Epithelial cell of esophagus (primary cell): ENCODE results near the gene DLAT.

ENCODE experiments used
- DNase-seq: peaks from one replicate; pipeline ENCODE4 v3.0.0; 2010; ENCODE audit warnings: low read depth
- H3K4me3 ChIP-seq: 2 replicates; pipeline ENCODE4 v1.5.1; 2011; ENCODE audit warnings: mild to moderate bottlenecking, low read length, control low read depth
- TF ChIP-seq, protein P1 (sequence below): IDR thresholded peaks from 2 replicates; pipeline ENCODE4 v1.5.1; 2011; ENCODE audit warnings: low read depth, mild to moderate bottlenecking, low read length, control low read depth, inconsistent platforms; ENCODE audit not compliant: insufficient read depth; ENCODE audit errors: missing control alignments

DLAT gene

DNA sequence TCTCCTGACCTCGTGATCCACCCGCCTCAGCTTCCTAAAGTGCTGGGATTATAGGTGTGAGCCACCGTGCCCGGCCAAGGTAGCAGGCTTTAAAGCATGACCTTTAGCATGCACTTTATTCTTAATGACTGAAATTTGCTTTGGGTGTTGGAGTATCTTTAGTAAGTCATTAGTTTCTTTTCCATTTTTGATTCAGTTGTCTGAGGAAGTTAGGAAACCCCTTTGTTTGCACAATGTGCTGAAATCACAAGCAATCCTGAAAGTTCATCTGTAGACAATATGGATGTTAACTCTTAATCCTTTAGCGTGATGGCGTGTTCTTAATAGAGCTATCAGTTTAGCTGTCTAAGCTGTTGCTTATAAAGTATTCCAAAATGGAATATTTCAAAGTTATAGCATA, 78.2 kb downstream of the DLAT start:
- H3K4me3 ChIP-seq = no peak overlapping the region
- TF ChIP-seq, protein P1, sequence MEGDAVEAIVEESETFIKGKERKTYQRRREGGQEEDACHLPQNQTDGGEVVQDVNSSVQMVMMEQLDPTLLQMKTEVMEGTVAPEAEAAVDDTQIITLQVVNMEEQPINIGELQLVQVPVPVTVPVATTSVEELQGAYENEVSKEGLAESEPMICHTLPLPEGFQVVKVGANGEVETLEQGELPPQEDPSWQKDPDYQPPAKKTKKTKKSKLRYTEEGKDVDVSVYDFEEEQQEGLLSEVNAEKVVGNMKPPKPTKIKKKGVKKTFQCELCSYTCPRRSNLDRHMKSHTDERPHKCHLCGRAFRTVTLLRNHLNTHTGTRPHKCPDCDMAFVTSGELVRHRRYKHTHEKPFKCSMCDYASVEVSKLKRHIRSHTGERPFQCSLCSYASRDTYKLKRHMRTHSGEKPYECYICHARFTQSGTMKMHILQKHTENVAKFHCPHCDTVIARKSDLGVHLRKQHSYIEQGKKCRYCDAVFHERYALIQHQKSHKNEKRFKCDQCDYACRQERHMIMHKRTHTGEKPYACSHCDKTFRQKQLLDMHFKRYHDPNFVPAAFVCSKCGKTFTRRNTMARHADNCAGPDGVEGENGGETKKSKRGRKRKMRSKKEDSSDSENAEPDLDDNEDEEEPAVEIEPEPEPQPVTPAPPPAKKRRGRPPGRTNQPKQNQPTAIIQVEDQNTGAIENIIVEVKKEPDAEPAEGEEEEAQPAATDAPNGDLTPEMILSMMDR = no peak
- no peak for DNase-seq

DNA sequence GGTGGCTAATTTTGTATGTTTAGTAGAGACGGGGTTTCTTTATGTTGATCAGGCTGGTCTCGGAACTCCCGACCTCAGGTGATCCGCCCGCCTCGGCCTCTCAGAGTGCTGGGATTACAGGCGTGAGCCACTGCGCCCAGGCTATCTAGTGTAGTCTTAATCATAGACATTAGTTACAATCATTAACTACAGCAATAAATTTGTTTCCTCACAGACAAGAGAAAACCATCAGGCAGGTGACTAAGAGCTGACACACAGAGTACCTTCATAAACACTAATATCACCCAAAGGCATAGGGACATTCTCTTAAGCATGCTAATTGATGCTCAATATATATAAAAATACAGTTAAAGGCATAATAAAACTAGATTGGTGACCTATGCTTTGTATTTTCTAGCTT, 80.9 kb downstream of the DLAT start:
- peak; percentile 53 for DNase-seq
- TF ChIP-seq, protein P1 = no peak
- no peak overlapping the region for H3K4me3 ChIP-seq
